CD4-positive, CD25-positive, alpha-beta regulatory T cell (primary cell): Measurements from ENCODE around the gene HOXA10. TPM values are rescaled to one million over a fixed set of nuclear protein-coding genes. Genes with fewer than 3 reads are reported as not detected.

ENCODE experiments used
- ATAC-seq, 2 donors: fragments of 150-1000 bp; cut with Tn5 transposase; one replicate each; pipeline ENCODE4 v1.10.0; 2021; ENCODE audit warnings: low read depth in 2 of 2, moderate number of reproducible peaks in 2 of 2, moderate library complexity in 1 of 2
- DNase-seq, 3 donors: peaks; one replicate each; pipeline versions ENCODE4 v3.0.0 to v3.0.0-alpha.2; 2012 to 2022; ENCODE audit warnings: mixed read lengths in 1 of 3
- H3K27ac ChIP-seq: one replicate; pipeline ENCODE4 v1.7.0; 2013; ENCODE audit warnings: mild to moderate bottlenecking, low read length; ENCODE audit not compliant: insufficient read depth, poor library complexity, severe bottlenecking
- H3K27me3 ChIP-seq: one replicate; pipeline ENCODE4 v1.7.0; 2013; ENCODE audit warnings: low read length; ENCODE audit not compliant: control insufficient read depth, insufficient read depth
- H3K36me3 ChIP-seq: one replicate; pipeline ENCODE4 v1.7.0; 2013; ENCODE audit warnings: mild to moderate bottlenecking, low read length, moderate library complexity; ENCODE audit not compliant: control insufficient read depth, insufficient read depth
- H3K4me1 ChIP-seq: 2 replicates; pipeline ENCODE4 v1.7.0; 2013; ENCODE audit warnings: mild to moderate bottlenecking, low read length; ENCODE audit not compliant: insufficient read depth, control insufficient read depth, poor library complexity, severe bottlenecking
- H3K4me3 ChIP-seq: one replicate; pipeline ENCODE4 v1.7.0; 2013; ENCODE audit warnings: low read depth, mild to moderate bottlenecking, low read length, moderate library complexity
- H3K9me3 ChIP-seq, 2 experiments: 1 replicate in 1 of 2; 2 replicates in 1 of 2; pipeline ENCODE4 v1.7.0; 2013; ENCODE audit warnings: low read length in 2 of 2, mild to moderate bottlenecking in 1 of 2, moderate library complexity in 1 of 2; ENCODE audit not compliant: control insufficient read depth in 2 of 2
- H3K27ac Mint-ChIP-seq, 3 donors: one replicate each; pipeline ENCODE4 v1.8.0; 2020 to 2022; ENCODE audit warnings: mild to moderate bottlenecking in 3 of 3, mixed read lengths in 3 of 3, moderate library complexity in 2 of 3
- H3K27me3 Mint-ChIP-seq: one replicate; pipeline ENCODE4 v1.8.0; 2022; ENCODE audit warnings: mild to moderate bottlenecking, mixed read lengths
- H3K36me3 Mint-ChIP-seq: one replicate; pipeline ENCODE4 v1.8.0; 2020; ENCODE audit warnings: mixed read lengths
- H3K4me1 Mint-ChIP-seq, 4 donors: one replicate each; pipeline ENCODE4 v1.8.0; 2020 to 2022; ENCODE audit warnings: mixed read lengths in 4 of 4, mild to moderate bottlenecking in 1 of 4
- H3K4me3 Mint-ChIP-seq, 4 donors: one replicate each; pipeline ENCODE4 v1.8.0; 2020 to 2022; ENCODE audit warnings: mild to moderate bottlenecking in 4 of 4, mixed read lengths in 4 of 4, moderate library complexity in 3 of 4
- H3K9me3 Mint-ChIP-seq, 7 donors: one replicate each; pipeline ENCODE4 v1.8.0; 2020 to 2022; ENCODE audit warnings: mixed read lengths in 7 of 7, mild to moderate bottlenecking in 3 of 7, moderate library complexity in 2 of 7
- polyA plus RNA-seq, 4 donors: library from polyadenylated mRNA; unstranded; fragments of 300-500 nt; fragmentation: Illumina TruSeq; gene quantifications; one replicate each; pipeline ENCODE4 v1.2.3, GENCODE V29; 2021
- total RNA-seq: library from RNA; stranded (reverse); gene quantifications from one replicate; pipeline ENCODE4 v1.2.3, GENCODE V29; 2022

HOXA10 gene
- 0.35 TPM for total RNA-seq
- polyA plus RNA-seq: not detected

DNA sequence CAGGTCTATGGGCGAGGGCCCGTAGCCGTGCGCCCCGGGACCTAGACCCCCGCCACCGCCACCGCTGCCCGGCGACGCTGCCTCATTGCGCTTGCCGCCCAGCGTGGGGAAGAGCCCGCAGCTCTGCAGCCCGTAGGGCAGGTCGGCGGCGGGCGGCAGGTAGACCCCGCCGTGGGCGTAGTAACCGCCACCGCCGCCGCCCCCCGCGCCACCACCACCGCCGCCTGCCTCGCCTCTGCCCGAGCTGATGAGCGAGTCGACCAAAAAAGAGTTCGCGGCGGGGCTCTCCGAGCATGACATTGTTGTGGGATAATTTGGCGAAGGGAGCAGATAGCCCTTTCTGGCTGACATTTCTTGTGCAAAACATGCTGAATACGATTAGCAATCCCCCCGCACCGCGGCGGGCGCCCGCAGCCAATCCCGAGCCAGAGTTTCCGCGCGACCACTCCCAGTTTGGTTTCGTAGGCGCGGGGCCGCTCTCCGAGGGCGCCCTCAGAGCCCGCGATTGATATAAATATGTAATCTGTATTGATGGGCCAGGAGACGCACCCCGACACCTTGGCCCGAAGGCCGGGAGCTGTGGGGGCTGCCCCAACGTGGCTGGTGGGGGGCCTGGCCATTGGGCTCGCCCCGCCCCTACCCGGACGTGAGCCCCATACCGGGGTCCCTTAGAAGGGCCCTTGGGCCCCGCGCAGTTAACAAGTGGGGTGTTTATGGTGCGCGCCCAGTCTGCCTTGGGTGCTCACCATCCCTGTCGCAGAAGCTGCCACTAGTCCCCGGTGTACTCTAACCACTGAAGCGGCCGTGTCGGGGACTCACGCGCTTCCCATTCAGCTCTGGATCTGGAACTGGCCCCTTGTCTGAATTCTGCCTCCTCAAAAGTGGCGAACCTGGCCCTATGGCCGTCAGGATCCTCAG, at the start of gene HOXA10:
Gene HOXA10 (minus strand): TSS at position 365 of the 918 bp plus-strand sequence. CDS start 14 bp downstream, at position 351.
- Mint-ChIP-seq H3K9me3 (peaks cover 0 to 8% (median 0%) of the 10 kb centered on the region in 7 donors), H3K4me1 (peaks cover 9 to 29% (median 12%) of the 10 kb centered on the region in 4 donors), H3K4me3 (peak within 1 kb of the TSS; percentile 48 to 85 (median 62)), H3K27me3 (peaks cover 74% of the 10 kb centered on the region), H3K27ac (peak within 1 kb of the TSS in 1 of 3 donors; percentile 56), H3K36me3 (no peaks in the 10 kb centered on the region)
- no peak within 1 kb of the TSS for H3K4me3 ChIP-seq
- no peaks in the 10 kb centered on the region for H3K9me3 ChIP-seq
- H3K36me3 ChIP-seq: no peaks in the 10 kb centered on the region
- DNase-seq (peak in 1 of 3 donors; percentile 7), ATAC-seq (no peak)
- no peak within 1 kb of the TSS for H3K27ac ChIP-seq
- peaks cover 47% of the 10 kb centered on the region for H3K27me3 ChIP-seq
- H3K4me1 ChIP-seq: peaks cover 41% of the 10 kb centered on the region

DNA sequence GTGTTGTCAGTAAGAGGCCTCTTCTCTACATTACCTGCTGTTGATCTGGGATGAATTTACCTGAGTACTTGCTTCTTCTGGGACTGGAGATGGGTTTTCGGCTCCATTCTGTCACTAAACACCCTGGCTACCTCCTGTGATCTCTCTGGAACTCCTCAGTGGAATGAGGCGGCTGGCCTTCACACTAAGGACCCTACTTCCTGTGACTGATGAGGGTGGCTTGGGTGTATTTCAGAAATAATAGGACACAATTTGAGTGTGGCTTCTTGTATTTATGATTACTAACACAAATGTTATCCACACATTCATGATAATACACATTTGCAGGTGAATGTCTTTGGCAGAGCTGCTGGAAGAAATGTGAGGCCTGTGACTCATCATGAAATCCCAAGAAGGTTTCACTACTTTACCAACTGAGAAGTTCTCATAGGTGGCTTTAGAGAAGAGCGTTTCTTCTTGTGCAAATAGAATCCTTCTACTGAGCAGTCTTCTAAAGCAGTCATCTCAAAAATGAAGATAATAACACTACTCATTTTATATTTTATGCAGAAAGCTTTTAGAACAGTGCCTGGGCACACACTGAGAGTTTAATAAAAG, 47.2 kb upstream of the HOXA10 start:
- ATAC-seq: no peak

DNA sequence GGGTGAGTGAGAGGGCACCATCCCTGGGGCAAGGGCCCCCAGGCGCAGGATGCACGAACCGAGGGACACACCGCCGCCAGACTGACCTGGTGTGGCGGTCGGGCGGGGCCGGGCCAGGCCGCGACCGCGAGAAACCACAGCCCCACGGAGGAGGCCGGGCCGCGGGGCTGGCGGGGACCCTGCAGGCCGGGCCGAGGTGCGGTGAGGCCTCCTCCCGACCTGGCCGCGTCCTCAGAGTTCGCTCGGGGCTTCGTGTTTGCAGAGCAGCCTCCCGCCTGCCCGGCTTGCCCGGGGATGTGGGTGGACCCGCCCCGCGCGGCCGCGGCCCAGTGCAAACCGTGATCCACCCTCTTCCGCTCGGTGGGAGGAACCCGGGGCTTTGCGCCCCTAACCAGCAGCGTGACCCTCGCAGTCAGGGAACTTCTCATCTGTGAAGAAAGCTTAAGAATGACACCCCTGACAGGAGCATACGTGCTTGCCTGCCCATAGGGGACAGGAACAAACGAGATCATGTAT, 46.4 kb upstream of the HOXA10 start:
- DNase-seq: no peak
- peaks cover 4% of the 10 kb centered on the region for H3K36me3 Mint-ChIP-seq
- no peak overlapping the region for H3K27ac Mint-ChIP-seq
- H3K36me3 ChIP-seq: no peaks in the 10 kb centered on the region
- no peak overlapping the region for H3K4me3 ChIP-seq
- peaks cover 0 to 14% (median 2%) of the 10 kb centered on the region in 4 donors for H3K4me1 Mint-ChIP-seq
- no peaks in the 10 kb centered on the region for H3K9me3 ChIP-seq
- peaks cover 0 to 2% (median 0%) of the 10 kb centered on the region in 7 donors for H3K9me3 Mint-ChIP-seq
- no peaks in the 10 kb centered on the region for H3K4me1 ChIP-seq
- H3K27ac ChIP-seq: no peak overlapping the region
- no peak for ATAC-seq
- H3K27me3 Mint-ChIP-seq: peaks cover 82% of the 10 kb centered on the region
- H3K27me3 ChIP-seq: peaks cover 65% of the 10 kb centered on the region
- H3K4me3 Mint-ChIP-seq: no peak overlapping the region

More for the DNA sequence above, 47.2 kb upstream of the HOXA10 start:
- no peaks in the 10 kb centered on the region for H3K9me3 ChIP-seq
- Mint-ChIP-seq H3K9me3 (peaks cover 0 to 2% (median 0%) of the 10 kb centered on the region in 7 donors), H3K36me3 (peaks cover 4% of the 10 kb centered on the region), H3K27ac (no peak overlapping the region), H3K4me1 (peaks cover 0 to 14% (median 2%) of the 10 kb centered on the region in 4 donors), H3K4me3 (no peak overlapping the region), H3K27me3 (peaks cover 83% of the 10 kb centered on the region)
- H3K36me3 ChIP-seq: no peaks in the 10 kb centered on the region
- H3K4me3 ChIP-seq: no peak overlapping the region
- no peak for DNase-seq
- H3K27ac ChIP-seq: no peak overlapping the region
- no peaks in the 10 kb centered on the region for H3K4me1 ChIP-seq
- H3K27me3 ChIP-seq: peaks cover 66% of the 10 kb centered on the region

DNA sequence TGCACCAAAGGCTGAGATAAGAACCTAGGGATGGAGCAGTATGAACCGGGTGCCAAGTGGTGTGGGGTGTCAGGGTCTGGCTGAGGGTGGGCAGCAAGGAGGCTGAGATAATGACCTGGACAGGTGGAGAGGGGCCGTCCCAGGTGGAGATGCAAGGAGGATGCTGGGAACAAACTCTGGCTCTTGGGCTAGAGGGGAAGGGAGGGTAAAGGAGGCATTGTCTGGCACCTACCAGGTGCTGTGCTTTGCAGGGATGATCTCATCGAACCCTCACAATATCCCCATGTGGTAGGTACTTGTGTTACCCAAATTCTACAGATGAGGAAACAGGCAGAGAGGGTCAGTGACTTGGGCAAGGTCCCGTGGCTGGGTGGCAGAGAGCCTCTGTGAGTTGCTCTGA, 45.7 kb upstream of the HOXA10 start:
- peaks cover 4% of the 10 kb centered on the region for H3K36me3 Mint-ChIP-seq
- H3K27me3 Mint-ChIP-seq: peaks cover 84% of the 10 kb centered on the region
- H3K27ac Mint-ChIP-seq: no peak overlapping the region
- no peaks in the 10 kb centered on the region for H3K9me3 ChIP-seq
- H3K27ac ChIP-seq: no peak overlapping the region
- H3K4me1 ChIP-seq: no peaks in the 10 kb centered on the region
- H3K9me3 Mint-ChIP-seq: peaks cover 0 to 2% (median 0%) of the 10 kb centered on the region in 7 donors
- H3K36me3 ChIP-seq: no peaks in the 10 kb centered on the region
- no peak for ATAC-seq
- no peak for DNase-seq
- H3K4me3 ChIP-seq: no peak overlapping the region
- H3K4me1 Mint-ChIP-seq: peaks cover 0 to 13% (median 1%) of the 10 kb centered on the region in 4 donors
- peaks cover 63% of the 10 kb centered on the region for H3K27me3 ChIP-seq
- peak overlapping the region in 2 of 4 donors; percentile 9 to 11 for H3K4me3 Mint-ChIP-seq

DNA sequence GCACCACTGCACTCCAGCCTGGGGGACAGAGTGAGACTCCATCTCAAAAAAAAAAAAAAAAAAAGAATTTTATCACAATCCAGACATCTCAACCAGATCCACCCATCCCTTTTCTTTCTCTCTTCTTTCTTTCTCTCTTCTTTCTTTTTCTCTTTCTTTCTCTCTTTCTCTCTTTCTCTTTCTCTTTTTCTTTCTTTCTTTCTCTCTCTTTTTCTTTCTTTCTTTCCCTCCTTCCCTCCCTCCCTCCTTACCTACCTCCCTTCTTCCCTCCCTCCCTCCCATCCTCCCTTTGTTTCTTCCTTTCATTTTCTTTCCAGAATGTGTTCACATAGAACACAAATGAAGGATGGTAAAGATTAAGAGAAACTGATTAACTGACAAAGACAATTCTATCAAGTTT, 43.8 kb upstream of the HOXA10 start:
- H3K9me3 ChIP-seq: no peaks in the 10 kb centered on the region
- Mint-ChIP-seq H3K9me3 (peaks cover 0 to 2% (median 0%) of the 10 kb centered on the region in 7 donors), H3K27ac (no peak overlapping the region), H3K4me1 (peaks cover 0 to 13% (median 1%) of the 10 kb centered on the region in 4 donors), H3K4me3 (no peak overlapping the region), H3K27me3 (peaks cover 80% of the 10 kb centered on the region), H3K36me3 (peaks cover 4% of the 10 kb centered on the region)
- H3K4me1 ChIP-seq: no peaks in the 10 kb centered on the region
- H3K4me3 ChIP-seq: no peak overlapping the region
- DNase-seq: no peak
- peaks cover 51% of the 10 kb centered on the region for H3K27me3 ChIP-seq
- no peak for ATAC-seq
- H3K27ac ChIP-seq: no peak overlapping the region
- H3K36me3 ChIP-seq: no peaks in the 10 kb centered on the region

DNA sequence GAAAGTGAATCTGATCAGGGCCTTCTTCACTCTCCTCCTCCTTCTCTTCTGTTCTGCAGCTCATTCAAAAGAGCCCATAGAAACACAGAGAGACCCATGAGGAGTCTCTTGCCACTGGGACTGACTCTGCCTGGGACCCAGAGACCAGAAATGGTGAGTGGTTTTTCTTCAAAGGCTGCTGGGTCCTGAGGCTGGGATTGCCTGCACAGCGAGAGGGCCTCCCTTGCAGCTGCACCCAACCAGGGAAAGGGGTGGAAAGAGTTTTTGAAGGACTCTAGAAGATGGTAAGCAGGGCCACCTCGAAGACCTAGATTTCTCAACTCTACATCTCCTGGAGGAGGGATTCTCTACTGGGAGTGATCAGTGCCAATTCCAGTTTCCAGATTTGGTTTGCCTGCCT, 41.2 kb upstream of the HOXA10 start:
- Histone ChIP-seq H3K27me3 (peaks cover 51% of the 10 kb centered on the region), H3K27ac (no peak overlapping the region), H3K4me3 (no peak overlapping the region), H3K36me3 (no peaks in the 10 kb centered on the region), H3K4me1 (peaks cover 6% of the 10 kb centered on the region), H3K9me3 (no peaks in the 10 kb centered on the region)
- Mint-ChIP-seq H3K27ac (no peak overlapping the region), H3K36me3 (peaks cover 4% of the 10 kb centered on the region), H3K27me3 (peaks cover 82% of the 10 kb centered on the region), H3K9me3 (no peaks in the 10 kb centered on the region), H3K4me3 (no peak overlapping the region), H3K4me1 (peaks cover 0 to 22% (median 8%) of the 10 kb centered on the region in 4 donors)
- ATAC-seq: no peak
- DNase-seq: no peak

DNA sequence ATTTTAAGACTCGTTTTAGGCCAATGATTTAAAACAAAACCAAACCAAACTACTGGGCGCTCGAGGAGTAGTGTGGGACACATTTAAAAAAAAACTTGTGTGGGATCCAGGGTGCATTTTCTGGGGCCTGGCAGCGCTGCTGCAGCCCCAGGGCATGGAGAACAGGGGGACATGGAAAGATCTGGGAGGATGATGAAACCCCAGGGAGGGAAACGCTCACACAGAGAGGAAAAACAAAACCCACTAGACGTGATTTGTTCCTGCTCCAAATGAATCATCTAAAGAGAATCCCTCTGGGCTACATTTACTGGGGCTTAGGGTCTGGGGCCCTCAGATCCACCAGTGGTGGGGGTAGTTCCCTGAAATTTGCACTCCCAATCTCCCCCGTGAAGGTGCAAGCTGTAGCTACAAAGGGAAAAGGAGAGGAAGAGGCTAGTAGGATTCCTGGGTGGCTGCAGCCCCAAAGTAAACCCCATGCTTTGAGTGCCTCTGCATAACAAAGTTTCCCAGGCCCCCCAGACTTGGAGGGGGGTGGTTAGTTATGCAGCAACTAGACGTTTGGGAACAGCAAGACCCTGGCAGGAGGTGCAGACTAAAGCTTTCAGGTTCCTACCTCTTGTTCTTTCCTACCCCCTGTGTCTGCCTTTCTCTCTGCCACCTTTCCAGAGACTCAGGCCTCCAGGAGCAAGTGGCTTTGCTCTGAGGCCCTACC, 40.3 kb upstream of the HOXA10 start:
- Mint-ChIP-seq H3K4me1 (peaks cover 0 to 21% (median 6%) of the 10 kb centered on the region in 4 donors), H3K27ac (no peak overlapping the region), H3K36me3 (no peaks in the 10 kb centered on the region), H3K4me3 (no peak overlapping the region), H3K27me3 (peaks cover 84% of the 10 kb centered on the region), H3K9me3 (no peaks in the 10 kb centered on the region)
- H3K36me3 ChIP-seq: no peaks in the 10 kb centered on the region
- H3K4me3 ChIP-seq: no peak overlapping the region
- no peaks in the 10 kb centered on the region for H3K9me3 ChIP-seq
- H3K27me3 ChIP-seq: peaks cover 45% of the 10 kb centered on the region
- H3K4me1 ChIP-seq: peaks cover 9% of the 10 kb centered on the region
- ATAC-seq (no peak), DNase-seq (no peak)
- no peak overlapping the region for H3K27ac ChIP-seq
